T-helper 2 cell treated with Interferon-gamma antibody and Interleukin-4, amounts not matched to agents 5 μg/mL and 100 μg/mL, for 36 hours (primary cell): ENCODE results near the gene TUBA1A.

ENCODE experiments used
- DNase-seq: peaks from one replicate; pipeline ENCODE4 v3.0.0; 2021; ENCODE audit warnings: low spot score
- H3K27ac Mint-ChIP-seq: one replicate; pipeline ENCODE4 v1.8.0; 2021; ENCODE audit warnings: mild to moderate bottlenecking, mixed read lengths
- H3K27me3 Mint-ChIP-seq: one replicate; pipeline ENCODE4 v1.8.0; 2021; ENCODE audit warnings: low read depth, mixed read lengths
- H3K36me3 Mint-ChIP-seq: one replicate; pipeline ENCODE4 v1.8.0; 2021; ENCODE audit warnings: low read depth, mixed read lengths
- H3K4me1 Mint-ChIP-seq: one replicate; pipeline ENCODE4 v1.8.0; 2021; ENCODE audit warnings: low read depth, mixed read lengths
- H3K4me3 Mint-ChIP-seq: one replicate; pipeline ENCODE4 v1.8.0; 2022; ENCODE audit warnings: mild to moderate bottlenecking, moderate library complexity, mixed read lengths
- H3K9me3 Mint-ChIP-seq: one replicate; pipeline ENCODE4 v1.8.0; 2021; ENCODE audit warnings: mixed read lengths

Gene TUBA1A

GRCh38 chr12:49188916-49189367 is at the start of gene TUBA1A:
Gene TUBA1A (minus strand): TSS chr12:49189080. CDS start chr12:49188979, 101 bp downstream.
- DNase-seq: peak; percentile 96

DNA sequence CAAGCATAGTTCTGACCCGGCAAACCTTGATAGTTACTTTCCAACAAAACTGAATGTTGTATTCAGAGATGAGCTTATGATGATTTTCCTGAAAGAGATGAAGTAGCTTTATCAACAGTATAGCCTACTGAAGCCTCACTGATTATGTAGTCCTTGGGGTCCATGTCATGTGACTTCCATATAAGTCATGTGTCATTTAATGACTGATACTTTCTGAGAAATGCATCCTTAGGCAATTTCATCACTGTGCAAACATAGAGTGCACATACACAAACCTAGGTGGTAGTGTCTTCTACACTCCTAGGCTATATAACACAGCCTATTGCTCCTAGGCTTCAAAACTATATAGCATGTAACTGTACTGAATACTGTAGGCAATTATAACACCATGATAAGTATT is 47.5 kb upstream of the TUBA1A start:
- peak overlapping the region; percentile 48 for H3K4me3 Mint-ChIP-seq
- H3K27ac Mint-ChIP-seq: peak overlapping the region; percentile 31
- H3K9me3 Mint-ChIP-seq: no peaks in the 10 kb centered on the region
- DNase-seq: no peak
- H3K27me3 Mint-ChIP-seq: peaks cover 2% of the 10 kb centered on the region
- peaks cover 1% of the 10 kb centered on the region for H3K36me3 Mint-ChIP-seq
- H3K4me1 Mint-ChIP-seq: peaks cover 15% of the 10 kb centered on the region

More at GRCh38 chr12:49188916-49189367, at the start of gene TUBA1A:
- Mint-ChIP-seq H3K27ac (peak within 1 kb of the TSS; percentile 98), H3K4me3 (peak within 1 kb of the TSS; percentile 92), H3K4me1 (peaks cover 20% of the 10 kb centered on the region), H3K9me3 (no peaks in the 10 kb centered on the region), H3K36me3 (peaks cover 24% of the 10 kb centered on the region), H3K27me3 (no peaks in the 10 kb centered on the region)

DNA sequence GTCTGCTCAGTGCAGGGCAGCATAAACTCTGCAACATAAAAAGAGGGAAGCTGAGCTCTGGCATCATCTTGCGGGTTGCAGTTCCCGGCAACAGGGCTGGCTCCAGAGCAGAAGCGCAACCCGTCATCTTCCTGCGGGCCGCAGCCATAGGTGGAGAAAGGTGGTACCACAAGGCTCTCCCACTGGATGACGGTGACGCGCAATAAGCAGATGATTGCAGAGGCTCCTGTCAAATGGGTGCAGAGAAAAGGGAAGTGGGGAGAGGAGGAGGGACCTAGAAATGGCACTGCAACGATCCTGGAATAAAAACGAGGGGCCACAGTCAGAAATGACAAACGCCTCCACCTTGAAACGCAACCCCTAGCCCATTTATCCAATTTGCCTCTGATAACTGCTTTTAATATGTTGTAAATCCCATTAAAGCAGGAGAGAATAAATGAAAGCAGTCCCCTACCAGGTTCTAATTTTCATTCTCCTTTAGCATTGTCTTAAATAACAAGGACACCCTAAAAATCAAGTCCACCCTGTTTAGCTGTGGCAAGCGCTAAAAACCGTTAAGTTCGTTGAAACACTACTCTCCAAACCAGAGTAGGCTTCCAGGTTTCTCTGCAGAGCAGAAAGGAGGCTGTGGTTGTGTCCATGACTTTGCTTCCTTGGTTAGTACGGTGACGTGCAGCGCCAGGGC is 45.1 kb upstream of the TUBA1A start:
- peak; percentile 26 for DNase-seq
- Mint-ChIP-seq H3K27ac (peak overlapping the region; percentile 81), H3K4me3 (peak overlapping the region; percentile 72)

GRCh38 chr12:49232940-49233841 is 44.3 kb upstream of the TUBA1A start:
- peak overlapping the region; percentile 81 for H3K27ac Mint-ChIP-seq
- no peaks in the 10 kb centered on the region for H3K9me3 Mint-ChIP-seq
- DNase-seq: no peak
- peaks cover 15% of the 10 kb centered on the region for H3K4me1 Mint-ChIP-seq
- H3K36me3 Mint-ChIP-seq: peaks cover 1% of the 10 kb centered on the region
- H3K27me3 Mint-ChIP-seq: peaks cover 3% of the 10 kb centered on the region
- H3K4me3 Mint-ChIP-seq: peak overlapping the region; percentile 72

More for the DNA sequence above, 45.1 kb upstream of the TUBA1A start:
- Mint-ChIP-seq H3K27me3 (peaks cover 2% of the 10 kb centered on the region), H3K36me3 (peaks cover 1% of the 10 kb centered on the region), H3K9me3 (no peaks in the 10 kb centered on the region), H3K4me1 (peaks cover 15% of the 10 kb centered on the region)

GRCh38 chr12:49231878-49232655 is 43.2 kb upstream of the TUBA1A start:
- H3K27ac Mint-ChIP-seq: no peak overlapping the region

GRCh38 chr12:49230805-49231194 is 41.9 kb upstream of the TUBA1A start:
- Mint-ChIP-seq H3K9me3 (no peaks in the 10 kb centered on the region), H3K27ac (no peak overlapping the region), H3K36me3 (peaks cover 1% of the 10 kb centered on the region), H3K4me3 (no peak overlapping the region), H3K4me1 (peaks cover 8% of the 10 kb centered on the region), H3K27me3 (peaks cover 3% of the 10 kb centered on the region)
- DNase-seq: no peak

More at GRCh38 chr12:49231878-49232655, 43.2 kb upstream of the TUBA1A start:
- Mint-ChIP-seq H3K27me3 (peaks cover 3% of the 10 kb centered on the region), H3K4me3 (no peak overlapping the region), H3K9me3 (no peaks in the 10 kb centered on the region), H3K4me1 (peaks cover 15% of the 10 kb centered on the region), H3K36me3 (peaks cover 1% of the 10 kb centered on the region)
- DNase-seq: no peak

GRCh38 chr12:49230176-49230804 is 41.4 kb upstream of the TUBA1A start:
- H3K4me3 Mint-ChIP-seq: no peak overlapping the region
- peaks cover 8% of the 10 kb centered on the region for H3K4me1 Mint-ChIP-seq
- H3K9me3 Mint-ChIP-seq: no peaks in the 10 kb centered on the region
- H3K27me3 Mint-ChIP-seq: peaks cover 3% of the 10 kb centered on the region
- DNase-seq: no peak
- no peak overlapping the region for H3K27ac Mint-ChIP-seq
- peaks cover 1% of the 10 kb centered on the region for H3K36me3 Mint-ChIP-seq

DNA sequence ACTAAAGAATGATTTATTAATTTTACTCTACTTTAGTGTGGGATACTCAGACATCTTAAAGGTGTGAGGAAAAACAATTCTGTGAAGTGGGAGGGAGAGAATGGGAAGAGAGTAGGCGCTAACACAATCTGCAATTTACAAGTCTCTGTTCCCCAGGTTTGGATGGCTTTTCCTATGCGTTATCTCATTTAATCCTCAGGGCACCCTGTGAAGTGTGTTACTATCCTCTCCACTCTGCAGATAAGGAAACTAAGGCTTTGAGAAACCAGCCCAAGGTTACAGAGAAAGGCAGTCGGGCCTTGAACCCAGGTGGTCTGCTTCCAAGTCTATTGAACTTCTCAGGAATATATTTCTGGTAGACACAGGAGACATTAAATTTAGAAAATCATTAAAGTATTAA is 39.8 kb upstream of the TUBA1A start:
- no peak overlapping the region for H3K4me3 Mint-ChIP-seq
- H3K9me3 Mint-ChIP-seq: no peaks in the 10 kb centered on the region
- no peak overlapping the region for H3K27ac Mint-ChIP-seq
- peaks cover 3% of the 10 kb centered on the region for H3K27me3 Mint-ChIP-seq
- peaks cover 2% of the 10 kb centered on the region for H3K4me1 Mint-ChIP-seq
- peaks cover 1% of the 10 kb centered on the region for H3K36me3 Mint-ChIP-seq
- DNase-seq: no peak

- Mint-ChIP-seq H3K4me3 (no peak overlapping the region), H3K9me3 (no peaks in the 10 kb centered on the region), H3K36me3 (no peaks in the 10 kb centered on the region), H3K4me1 (no peaks in the 10 kb centered on the region), H3K27me3 (peaks cover 3% of the 10 kb centered on the region), H3K27ac (no peak overlapping the region)
- no peak for DNase-seq
Observed at GRCh38 chr12:49227713-49228112, 38.8 kb upstream of the TUBA1A start.

DNA sequence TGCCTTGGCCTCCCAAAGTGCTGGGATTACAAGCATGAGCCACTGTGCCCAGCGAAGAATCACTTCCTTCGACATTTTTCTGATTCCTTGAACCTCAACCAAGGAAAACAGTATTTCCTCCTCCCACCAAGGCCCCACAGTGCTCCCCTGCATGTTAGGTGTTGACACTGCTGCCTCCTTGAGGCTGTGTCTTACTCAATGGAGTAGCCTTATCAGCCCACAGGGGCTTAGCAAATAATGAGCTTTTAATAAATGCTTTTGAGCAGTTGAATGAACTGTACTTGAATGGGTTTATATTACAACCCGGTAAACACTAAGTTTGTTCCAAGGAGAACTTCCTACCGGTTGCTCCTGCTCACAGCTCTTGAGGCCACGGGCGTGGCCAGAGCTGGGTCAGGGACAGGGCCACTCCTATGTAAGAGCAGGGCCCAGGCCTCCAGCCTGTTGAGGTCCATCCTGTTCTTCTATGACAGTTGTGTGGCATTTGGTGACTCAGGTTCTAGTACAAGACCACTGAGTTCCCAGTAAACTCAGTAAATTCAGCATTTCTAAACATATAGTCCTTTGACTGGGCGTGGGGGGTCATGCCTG is 36.8 kb upstream of the TUBA1A start:
- Mint-ChIP-seq H3K4me3 (no peak overlapping the region), H3K27ac (no peak overlapping the region), H3K36me3 (no peaks in the 10 kb centered on the region), H3K27me3 (peaks cover 3% of the 10 kb centered on the region), H3K9me3 (no peaks in the 10 kb centered on the region), H3K4me1 (no peaks in the 10 kb centered on the region)
- no peak for DNase-seq

- no peaks in the 10 kb centered on the region for H3K9me3 Mint-ChIP-seq
- no peak overlapping the region for H3K4me3 Mint-ChIP-seq
- no peaks in the 10 kb centered on the region for H3K36me3 Mint-ChIP-seq
- H3K27me3 Mint-ChIP-seq: peaks cover 1% of the 10 kb centered on the region
- no peaks in the 10 kb centered on the region for H3K4me1 Mint-ChIP-seq
- H3K27ac Mint-ChIP-seq: no peak overlapping the region
- no peak for DNase-seq
Observed at GRCh38 chr12:49223590-49224369, 34.9 kb upstream of the TUBA1A start.

- Mint-ChIP-seq H3K9me3 (no peaks in the 10 kb centered on the region), H3K27me3 (no peaks in the 10 kb centered on the region), H3K36me3 (no peaks in the 10 kb centered on the region), H3K27ac (no peak overlapping the region), H3K4me3 (no peak overlapping the region), H3K4me1 (no peaks in the 10 kb centered on the region)
- DNase-seq: no peak
Observed at GRCh38 chr12:49223122-49223521, 34.2 kb upstream of the TUBA1A start.
